ENCODE results near the gene ANKH.

ANKH gene

GRCh38 chr5:14715481-14715880, 156.1 kb downstream of the ANKH start (continued):
- no peak for TF ChIP-seq ISL1 (CRISPR knock-in tag; IDR thresholded peaks at IDR 0.05)
- no peak for TF ChIP-seq PATZ1 (CRISPR knock-in tag; IDR thresholded peaks at IDR 0.05; ENCODE audit: borderline replicate concordance)
- TF ChIP-seq CSDC2 (CRISPR knock-in tag; IDR thresholded peaks at IDR 0.05): no peak
- TF ChIP-seq BACH2 (CRISPR knock-in tag; IDR thresholded peaks at IDR 0.05; ENCODE audit: borderline replicate concordance): no peak
- no peak for TF ChIP-seq TOX (CRISPR knock-in tag; IDR thresholded peaks at IDR 0.05; ENCODE audit: borderline replicate concordance)
- no peak for TF ChIP-seq ZNF565 (CRISPR knock-in tag; conservative IDR thresholded peaks at IDR 0.05; ENCODE audit: low read depth)
- no peak for TF ChIP-seq OSR1 (CRISPR knock-in tag; IDR thresholded peaks at IDR 0.05)
- no peak for TF ChIP-seq ZFP30 (CRISPR knock-in tag; IDR thresholded peaks at IDR 0.05)
- no peak for TF ChIP-seq CSRNP3 (CRISPR knock-in tag; IDR thresholded peaks at IDR 0.05)

GRCh38 chr5:14714706-14715105, 156.9 kb downstream of the ANKH start:
- TF ChIP-seq ARNTL (CRISPR knock-in tag; IDR thresholded peaks at IDR 0.05; ENCODE audit: borderline replicate concordance, low read depth): no peak
- TF ChIP-seq ZNF70 (CRISPR knock-in tag; IDR thresholded peaks at IDR 0.05): no peak
- TF ChIP-seq TOX (CRISPR knock-in tag; IDR thresholded peaks at IDR 0.05; ENCODE audit: borderline replicate concordance): no peak
- TF ChIP-seq ZFP3 (CRISPR knock-in tag; IDR thresholded peaks at IDR 0.05): no peak
- no peak for TF ChIP-seq ZNF565 (CRISPR knock-in tag; conservative IDR thresholded peaks at IDR 0.05; ENCODE audit: low read depth)
- no peak for TF ChIP-seq POU6F1 (CRISPR knock-in tag; IDR thresholded peaks at IDR 0.05; ENCODE audit: borderline replicate concordance, low read depth)
- TF ChIP-seq GLIS3 (CRISPR knock-in tag; IDR thresholded peaks at IDR 0.05): no peak
- no peak for TF ChIP-seq PPARA (CRISPR knock-in tag; IDR thresholded peaks at IDR 0.05; ENCODE audit: borderline replicate concordance)
- TF ChIP-seq ZC3H10 (CRISPR knock-in tag; IDR thresholded peaks at IDR 0.05): no peak
- TF ChIP-seq PATZ1 (CRISPR knock-in tag; IDR thresholded peaks at IDR 0.05; ENCODE audit: borderline replicate concordance): no peak
- TF ChIP-seq CSDC2 (CRISPR knock-in tag; IDR thresholded peaks at IDR 0.05): no peak
- TF ChIP-seq ESRRG (CRISPR knock-in tag; IDR thresholded peaks at IDR 0.05): no peak
- no peak for TF ChIP-seq TSHZ2 (CRISPR knock-in tag; IDR thresholded peaks at IDR 0.05)
- TF ChIP-seq CREB5 (CRISPR knock-in tag; IDR thresholded peaks at IDR 0.05; ENCODE audit: low read depth): no peak
- TF ChIP-seq SNAI2 (CRISPR knock-in tag; IDR thresholded peaks at IDR 0.05): no peak
- TF ChIP-seq CSRNP3 (CRISPR knock-in tag; IDR thresholded peaks at IDR 0.05): no peak
- ATAC-seq: peak; percentile 65

All from SK-N-SH treated with all-trans-retinoic acid at 6 μM for 48 hours (cell line).